Suppressor macrophage treated with lipopolysaccharide for 4 hours (primary cell): Measurements from ENCODE around the gene CTRB1.
"Not testable (repeated sequence)": the region's sequence is repeated elsewhere in the genome, so short reads cannot be mapped to it uniquely, and the experiment has no call there.

Experiments
- DNase-seq: peaks from one replicate; pipeline ENCODE4 v3.0.0-alpha.2; 2020

The CTRB1 gene

DNA sequence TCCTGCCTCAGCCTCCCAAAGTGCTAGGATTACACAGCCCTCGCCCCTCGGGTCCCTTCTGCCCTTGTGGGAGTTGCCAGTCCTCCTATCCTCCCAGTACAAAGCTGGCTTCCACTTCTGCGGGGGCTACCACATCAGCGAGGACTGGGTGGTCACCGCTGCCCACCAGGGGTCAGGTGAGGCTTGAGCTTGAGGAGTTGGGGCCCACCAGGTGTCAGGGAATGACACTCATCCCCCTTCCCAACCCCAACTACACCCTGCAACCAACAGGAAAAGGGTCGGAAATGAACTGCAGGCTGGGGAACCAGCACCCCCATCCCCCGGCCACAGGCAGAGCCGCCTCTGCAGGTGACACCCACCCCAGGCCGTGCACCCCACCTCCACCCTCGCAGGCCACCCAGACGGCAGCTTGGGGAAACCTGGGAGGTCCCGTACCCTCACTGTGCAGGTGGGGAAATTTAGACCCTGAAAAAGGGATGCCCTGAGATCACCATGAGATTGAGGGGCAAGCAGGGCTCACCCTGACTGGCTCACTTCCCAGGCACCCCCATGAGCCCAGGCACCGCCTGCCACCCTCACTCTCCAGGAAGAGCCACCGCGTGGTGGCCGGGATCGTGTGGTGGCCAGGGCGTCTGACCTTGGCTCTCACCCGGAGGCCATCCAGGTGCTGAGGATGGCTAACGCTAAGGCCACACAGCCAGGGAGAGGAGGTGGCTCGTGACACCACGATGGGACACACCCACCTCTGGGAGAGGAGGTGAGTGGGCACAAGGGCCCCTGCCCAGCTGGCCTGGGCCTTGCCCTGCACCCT is 8.0 kb downstream of the CTRB1 start:
- no peak for DNase-seq

DNA sequence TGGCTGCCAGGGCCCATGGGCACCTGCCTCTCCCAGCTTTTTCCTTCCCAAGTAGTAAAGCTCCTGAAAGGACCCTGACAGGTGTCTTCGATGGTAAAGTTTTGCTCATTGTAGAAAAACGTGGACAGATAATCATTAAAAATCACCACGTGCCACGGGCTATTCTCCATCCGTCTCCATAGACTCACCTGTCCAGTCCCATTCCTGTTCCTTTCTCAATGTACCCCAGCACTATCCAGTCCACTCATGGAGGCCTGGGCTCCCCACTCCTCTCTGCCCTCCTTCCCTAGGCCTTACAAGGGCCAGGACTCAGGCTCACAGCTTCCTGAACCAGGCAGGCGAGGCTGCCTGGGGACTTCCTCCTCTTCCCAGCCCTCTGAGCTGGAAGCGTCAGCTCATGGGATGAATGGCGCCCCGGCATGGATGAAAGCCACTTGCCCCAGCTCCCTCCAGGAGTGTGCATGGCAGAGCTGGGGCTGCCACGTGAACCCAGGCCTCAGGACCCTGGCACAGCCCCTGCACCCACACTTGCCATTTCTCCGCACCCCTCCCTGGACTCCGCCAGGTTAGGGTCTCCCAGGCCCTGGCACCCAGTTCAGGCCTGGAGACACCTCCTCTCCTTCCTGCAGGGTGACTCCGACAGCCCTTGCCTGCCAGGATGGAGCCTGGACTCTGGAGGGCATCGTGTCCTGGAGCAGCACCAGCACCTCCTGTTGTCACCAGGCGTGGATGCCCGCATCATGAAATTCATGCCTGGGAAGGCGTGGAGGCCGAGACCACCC is 8.8 kb downstream of the CTRB1 start:
- DNase-seq = no peak

DNA sequence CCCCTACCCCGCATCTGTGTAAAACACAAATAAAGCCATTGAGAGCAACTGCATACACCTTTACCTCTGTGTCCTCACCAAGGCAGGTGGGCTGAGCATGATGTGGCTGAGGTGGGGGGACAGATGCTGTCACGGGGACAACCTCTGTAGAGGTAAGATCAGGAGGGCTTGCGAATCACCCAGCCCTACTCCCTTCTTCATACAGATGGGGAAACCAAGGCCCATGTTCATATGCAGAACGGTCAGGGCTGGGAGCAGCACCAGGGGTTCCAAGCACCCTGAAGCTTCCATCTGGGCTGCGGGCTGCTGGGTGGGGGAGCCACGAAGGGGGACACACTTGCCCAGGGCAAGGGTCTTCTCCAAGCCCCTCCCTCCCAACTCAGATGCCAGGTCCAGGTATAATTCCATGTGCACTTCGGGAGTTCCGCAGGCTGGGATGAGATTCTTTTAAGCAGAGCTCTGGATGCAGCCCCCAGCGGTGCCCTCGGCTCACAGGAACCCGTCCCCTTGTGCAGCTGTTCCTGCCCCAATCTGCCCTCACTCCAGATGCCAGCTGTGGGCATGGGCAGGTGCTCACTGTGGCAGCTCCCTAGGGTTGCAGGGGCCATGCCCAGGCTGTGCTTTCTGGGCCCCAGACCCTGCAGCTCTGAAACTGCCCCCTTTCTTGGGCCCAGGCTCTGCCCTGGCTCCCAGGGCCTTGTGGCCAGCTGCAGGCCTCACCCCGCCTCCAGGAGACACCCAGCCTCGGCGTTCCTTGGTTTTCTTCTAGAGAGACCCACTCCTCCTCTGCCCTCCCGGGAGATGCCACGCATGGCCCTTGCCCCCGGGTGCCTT is 9.6 kb downstream of the CTRB1 start:
- no peak for DNase-seq

DNA sequence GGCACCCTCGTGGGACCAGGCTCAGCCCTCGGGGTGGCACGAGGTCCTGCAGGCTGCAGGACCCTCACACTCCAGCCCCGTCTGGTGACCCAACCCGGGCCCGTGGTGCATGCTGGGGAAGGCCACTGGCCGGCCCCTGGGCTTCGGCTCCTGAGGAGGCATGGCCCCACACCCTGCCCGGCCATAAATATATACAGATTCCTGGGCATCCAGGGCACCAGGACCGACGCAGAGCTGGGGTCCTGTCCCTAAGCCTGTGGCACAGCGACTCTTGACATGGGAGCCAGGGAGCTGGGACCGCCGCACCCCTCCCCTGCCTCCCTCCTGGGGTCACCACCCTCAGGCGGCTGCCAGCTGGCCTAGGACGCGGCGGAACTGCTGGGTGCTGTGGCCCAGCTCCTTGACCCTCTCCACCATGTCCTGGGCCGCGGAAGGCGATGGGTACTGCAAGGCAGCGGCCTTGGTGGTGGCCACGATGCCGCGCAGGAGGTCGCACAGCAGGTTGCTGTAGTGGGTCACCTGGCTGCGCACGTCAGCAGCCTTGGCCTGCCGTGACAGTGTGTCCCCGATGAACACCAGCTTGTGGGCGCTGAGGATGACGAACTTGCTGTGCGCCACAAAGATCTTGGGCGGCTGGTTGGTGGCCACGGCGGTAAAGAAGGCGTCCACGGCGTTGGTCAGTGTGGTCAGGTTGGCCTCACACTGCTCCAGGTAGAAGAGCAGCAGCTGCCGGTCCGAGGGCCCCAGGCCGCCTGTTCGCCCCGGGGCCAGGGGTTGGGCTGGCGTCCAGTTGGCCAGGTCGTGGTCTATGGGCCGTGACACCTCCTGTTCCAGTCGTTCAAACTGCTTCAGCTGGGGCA is 10.6 kb downstream of the CTRB1 start:
- DNase-seq = no peak

DNA sequence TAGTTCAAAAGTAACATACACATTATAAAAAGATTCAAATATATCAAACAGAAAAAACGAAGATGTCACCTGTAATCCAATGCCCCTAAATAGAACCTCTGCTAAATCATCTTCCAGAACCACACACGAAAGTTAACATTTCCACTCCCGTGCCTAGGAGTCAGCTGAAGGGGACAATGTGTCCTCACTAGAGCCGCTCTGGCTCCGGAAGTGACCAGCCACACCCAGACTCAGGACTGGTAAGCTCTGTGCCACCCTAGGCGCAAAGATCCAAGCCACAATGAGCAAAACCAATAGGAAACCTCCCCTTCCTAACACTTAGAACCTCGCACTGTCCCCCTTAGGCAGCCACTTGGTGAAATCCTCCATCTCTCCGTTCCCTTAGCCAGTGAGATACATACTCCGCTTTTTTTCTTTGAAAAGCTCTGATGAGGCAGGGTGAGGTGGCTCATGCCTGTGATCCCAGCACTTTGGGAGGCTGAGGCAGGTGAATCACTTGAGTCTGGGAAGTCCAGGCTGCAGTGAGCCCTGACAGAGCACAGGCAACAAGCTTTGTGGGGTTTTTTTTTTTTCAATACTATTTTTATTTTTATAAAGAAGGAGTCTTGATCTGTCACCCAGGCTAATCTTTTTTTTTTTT is 11.8 kb downstream of the CTRB1 start:
- DNase-seq = no peak

DNA sequence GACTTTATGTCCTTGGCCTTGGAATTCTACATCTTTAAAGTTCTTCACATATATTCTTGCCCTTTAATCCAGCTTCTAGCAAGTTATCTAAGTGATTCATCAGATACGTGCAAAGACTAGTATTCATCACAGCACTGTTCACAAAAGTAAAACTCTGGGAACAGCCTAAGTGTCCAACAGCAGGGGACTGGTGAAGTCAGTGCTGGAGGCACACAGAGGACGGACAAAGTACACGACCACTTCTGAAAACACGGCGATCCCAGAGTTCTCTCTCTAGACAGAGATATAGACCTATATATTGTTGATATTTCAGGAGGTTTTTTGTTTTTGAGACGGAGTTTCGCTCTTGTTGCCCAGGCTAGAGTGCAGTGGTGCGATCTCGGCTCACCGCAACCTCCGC is 12.8 kb downstream of the CTRB1 start:
- no peak for DNase-seq

DNA sequence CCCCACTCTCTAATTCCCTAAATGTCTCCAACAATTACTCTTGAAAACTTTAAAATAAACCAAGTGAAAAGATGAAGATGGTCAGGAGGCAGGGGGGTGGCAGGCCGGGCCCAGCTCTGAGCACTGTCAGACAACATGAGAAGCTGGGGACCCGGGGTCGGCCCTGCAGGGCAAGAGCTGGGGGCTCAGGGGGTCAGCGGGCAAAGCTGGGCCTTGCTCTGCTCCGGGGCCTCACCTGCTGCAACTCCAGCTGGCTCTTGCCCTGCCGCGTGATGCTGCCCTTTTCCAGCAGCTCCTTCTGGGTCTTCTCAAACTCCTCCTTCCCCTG is 14.8 kb downstream of the CTRB1 start:
- no peak for DNase-seq

DNA sequence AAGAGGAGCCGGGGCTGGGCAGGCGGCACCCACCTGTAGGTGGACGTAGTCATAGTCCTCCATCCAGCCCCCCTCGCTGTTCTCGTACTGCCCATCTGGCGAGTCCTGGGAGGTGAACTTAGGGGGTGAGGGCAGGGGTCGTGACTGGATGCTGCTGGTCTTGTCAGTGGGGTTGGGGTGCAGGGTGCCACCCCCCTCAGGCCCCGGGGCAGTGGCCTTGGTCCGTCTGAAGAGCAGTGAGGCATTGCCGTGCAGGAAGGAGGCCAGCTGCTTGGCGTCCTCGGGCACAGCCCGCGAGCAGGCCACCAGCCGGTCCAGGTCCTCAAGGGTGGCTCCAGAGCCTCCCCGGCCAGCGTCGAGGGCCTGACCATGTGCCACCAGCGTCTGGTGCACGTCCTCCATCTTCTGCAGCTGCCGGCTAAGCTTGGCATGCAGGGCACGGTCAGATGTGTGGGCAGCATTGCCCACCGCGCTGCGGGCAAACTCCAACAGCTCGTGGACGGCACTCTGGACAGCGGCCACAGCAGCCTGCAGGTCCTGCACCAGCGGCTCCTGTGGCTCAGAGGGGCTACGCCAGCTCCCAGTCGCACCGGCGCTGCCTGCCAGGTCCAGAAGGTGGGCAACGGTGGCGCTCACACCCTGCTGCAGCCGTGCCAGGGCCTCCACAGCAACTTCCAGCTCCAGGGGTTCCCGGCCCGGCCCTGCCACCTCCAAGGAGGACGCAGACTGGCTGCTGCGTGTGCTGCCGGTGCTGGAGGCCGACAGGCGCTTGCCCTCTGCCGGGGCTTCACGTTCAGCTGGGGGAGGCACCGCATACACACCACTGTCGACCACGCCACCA is 16.3 kb downstream of the CTRB1 start:
- DNase-seq = no peak

DNA sequence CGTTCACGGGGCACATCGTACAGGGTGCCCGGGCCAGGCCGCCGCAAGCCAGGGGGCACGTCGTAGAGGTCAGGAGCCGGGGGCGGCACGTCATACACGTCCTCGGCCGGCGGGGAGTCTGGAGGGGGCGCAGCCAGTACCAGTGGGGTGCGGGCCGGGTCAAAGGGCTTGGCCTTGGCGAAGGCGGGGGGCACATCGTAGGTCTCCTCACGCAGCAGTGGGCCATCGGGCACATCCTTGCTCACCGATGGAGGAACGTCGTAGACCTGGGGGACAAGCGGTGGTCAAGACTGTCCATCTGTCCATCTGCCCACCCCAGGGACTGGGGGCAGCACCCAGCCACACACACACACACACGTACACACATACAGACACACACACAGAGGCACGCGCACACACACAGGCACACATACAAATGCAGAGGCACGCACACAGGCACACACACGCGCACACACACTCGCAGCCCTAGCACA is 17.0 kb downstream of the CTRB1 start:
- DNase-seq = no peak

DNA sequence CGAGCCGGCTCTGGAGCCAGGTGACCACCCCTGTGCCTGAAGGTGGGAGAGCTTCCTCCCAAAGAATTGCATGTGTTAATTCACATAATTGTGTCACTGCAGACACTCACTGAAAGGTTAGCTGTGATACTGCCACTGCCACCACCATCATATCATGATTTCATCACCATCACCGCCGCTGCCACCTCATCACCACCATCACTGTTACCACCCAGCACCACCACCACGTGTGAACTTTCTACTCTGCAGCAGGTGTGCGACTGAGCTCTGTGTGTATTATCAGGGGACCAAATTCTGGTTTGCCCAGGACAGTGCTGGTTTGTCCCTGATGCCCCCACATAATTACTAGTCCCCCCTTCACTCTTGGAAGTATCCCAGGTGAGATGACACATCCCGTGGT is 17.4 kb downstream of the CTRB1 start:
- no peak for DNase-seq

DNA sequence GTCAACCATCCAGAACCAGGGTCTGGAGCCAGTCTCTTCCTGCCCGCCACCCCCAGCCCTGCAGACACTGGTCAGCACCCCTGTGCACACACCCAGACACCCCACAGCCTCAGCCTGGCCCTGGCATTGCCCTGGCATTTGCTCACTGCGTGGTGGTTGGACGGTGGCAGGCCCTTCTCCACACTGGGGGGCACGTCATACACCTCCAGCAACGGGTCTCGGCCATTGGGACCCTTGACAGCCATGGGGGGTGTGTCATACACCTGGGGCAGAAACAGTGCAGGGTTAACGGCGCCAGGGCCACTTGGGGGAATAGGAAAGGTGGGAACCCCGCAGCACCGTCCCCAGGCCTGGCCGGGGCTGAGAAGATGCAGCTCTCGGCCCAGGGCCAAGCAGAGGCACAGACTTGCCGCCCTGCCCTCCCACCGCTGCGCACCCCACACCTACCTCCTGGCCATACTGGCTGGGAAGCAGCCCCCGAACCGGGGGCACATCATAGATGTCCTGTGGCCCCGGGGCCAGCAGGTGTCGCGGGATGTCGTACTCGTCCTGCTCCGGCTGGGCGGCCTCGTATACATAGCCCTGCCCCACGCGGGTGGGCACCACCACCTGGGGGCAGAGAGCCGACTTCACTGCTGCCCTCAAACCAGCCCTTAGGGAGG is 18.1 kb downstream of the CTRB1 start:
- DNase-seq = no peak

DNA sequence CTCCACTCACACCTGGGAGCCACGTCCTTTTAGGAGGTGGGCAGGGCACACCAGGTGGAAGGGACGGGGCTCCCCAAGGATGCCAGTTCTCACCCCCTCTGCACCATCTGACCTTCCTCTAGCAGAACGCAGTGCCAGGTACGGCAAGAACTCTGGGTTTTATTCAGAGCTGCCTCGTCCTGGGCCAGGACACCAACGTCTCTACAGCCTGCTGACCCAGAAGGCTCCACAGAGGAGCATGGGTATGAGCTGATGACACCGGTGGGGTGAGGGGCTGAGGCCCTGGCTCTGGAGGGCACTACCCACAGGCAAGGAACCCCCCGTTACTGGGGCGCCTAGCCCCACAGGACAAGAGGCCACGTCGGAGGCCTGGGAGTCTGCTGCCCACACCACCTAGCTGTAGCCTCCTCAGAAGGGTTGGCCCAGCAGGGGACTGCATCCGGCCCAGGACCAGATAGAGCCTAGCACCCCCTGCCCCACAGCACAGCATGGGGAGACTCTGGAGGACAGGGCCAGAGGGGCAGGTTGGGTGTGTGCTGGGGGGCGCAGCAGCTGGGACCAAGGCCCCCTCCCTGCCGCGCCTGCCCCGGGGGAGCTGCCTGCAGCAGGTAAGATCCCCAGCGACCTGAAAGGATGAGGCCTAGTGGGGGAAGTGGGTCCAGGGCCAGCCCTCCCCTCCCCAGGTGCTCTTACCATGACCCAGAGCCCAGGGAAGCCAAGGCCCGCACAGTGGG is 18.8 kb downstream of the CTRB1 start:
- DNase-seq = no peak

DNA sequence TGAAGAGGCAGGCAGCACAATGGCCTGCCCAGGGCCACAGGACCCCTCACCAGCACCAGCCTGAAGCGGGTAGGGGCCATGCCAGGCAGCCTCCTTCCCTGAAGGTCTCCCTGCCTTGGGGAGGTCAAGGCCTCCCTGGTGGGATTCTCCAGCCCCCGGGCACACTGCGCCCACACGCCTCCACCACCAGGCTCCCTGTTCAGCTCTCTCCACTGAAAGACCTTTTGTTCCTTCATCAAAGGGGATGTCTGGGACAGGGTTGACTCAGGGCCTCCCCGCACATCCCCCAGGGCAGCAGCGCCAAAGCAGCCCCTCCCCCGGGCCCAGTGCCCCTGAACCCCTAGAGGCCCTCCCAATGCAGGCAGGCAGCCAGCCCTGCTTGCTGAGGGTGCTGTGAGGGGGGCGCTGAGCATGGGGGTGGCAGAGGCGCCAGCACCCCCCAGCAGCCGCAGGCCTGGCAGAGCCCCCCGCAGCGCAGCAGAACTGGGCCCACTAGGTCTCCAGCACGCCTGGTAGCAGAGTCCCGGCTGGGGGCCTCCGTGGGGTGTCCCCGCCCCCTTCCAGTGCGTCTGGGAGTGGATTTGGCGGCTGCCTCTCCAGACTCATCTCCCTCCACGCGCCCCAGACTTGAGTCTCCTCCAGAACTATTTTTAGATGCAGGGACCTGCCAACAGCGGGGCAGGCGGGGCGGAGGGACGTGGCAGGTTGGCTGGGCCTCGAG is 19.5 kb downstream of the CTRB1 start:
- no peak for DNase-seq

DNA sequence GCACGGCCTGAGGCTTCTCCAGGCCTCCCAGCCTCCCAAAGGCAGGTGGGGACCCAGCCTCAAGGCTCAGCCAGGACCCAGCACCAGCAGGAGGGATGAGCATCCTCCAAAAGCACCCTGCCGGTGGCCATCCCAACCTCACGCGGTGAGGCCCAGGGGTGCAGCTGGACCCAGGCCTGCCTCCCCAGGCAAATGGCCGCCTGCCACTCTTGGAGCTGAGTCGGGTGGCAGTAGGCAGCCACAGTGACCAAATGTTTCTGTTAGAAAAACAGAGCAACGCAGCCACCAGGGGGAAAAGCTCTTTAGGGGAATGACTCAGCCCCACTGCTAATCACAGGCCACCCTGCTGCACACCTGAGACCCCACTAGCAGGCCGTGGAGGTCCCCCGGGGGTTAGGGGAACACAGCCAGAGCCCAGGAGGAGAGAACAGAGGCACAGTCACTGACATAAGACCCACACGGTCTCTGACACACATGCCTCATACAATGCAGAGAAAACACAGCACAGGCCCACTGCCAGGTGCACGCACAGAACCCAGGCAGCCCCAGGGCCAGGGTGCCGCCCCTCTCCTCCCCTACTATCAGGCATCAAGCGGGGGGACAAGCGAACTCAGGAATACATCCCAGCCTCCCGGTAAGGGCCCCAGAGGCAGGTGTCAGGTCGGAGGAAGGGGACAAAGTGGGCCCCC is 20.2 kb downstream of the CTRB1 start:
- no peak for DNase-seq

DNA sequence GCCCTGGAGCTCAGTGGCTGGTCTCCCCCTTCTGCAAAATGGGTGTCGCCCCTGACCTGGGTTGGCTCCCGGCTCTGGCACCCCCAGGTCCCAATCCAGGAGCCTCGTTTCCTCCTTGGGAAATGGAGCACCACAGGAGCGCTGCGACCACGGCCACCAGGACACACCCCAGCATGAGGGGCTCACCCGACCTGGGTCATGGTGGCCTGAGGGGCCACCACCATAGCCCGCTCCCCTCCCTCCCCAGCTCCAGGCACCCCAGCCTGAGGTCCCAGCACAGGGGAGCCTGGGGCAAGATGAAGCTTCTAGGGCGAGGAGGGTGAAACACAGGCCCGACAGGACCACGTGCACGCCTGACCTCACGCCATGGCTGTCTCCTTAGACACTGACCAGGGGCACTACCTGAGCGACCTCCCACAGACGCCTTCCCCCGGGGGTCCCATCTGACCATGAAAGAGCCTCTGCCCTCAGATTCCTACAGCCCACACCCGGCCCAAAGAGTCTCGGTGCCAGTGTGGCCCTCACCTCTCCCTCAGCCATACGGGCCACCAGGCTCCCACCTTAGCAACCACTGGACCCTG is 20.8 kb downstream of the CTRB1 start:
- no peak for DNase-seq

DNA sequence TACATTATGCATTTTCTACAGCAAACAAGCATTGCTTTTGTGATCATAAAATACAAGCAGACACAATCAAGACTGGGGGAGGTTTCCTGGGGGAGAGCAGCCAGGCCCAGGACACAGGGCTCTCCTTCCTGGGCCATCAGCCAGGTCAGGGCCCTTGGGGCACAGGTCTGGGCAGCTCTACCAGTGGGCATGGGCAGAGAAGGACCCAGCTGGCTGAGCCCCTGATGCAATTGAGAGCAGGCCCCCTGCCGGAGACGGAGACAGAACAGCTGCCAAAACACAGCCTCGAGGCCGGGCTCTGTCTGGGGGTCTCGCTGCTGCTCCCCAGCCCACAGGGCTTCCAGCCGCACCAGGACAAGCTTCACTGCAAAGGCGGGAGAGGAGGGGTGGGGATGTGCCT is 21.8 kb downstream of the CTRB1 start:
- DNase-seq = not testable (repeated sequence)

DNA sequence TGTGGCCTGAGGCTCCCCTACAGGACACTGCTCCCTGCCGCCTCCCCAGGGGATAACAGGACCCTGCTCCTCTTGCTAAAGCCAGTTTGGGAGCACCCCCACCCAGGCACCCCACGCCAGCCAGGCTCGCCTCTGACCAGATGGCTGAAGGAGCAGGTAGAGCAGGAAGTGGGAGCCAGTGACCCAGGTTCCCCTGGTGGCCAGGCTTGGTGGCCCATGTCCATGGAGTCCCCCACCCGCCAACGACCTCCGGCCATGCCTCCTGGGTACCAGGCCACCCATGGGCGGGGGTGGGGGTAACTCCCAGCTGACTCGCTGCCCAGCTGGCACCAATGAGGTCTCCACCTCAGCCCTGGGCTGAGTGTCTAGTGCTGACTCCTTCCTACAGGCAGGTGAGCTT is 22.6 kb downstream of the CTRB1 start:
- DNase-seq = no peak

DNA sequence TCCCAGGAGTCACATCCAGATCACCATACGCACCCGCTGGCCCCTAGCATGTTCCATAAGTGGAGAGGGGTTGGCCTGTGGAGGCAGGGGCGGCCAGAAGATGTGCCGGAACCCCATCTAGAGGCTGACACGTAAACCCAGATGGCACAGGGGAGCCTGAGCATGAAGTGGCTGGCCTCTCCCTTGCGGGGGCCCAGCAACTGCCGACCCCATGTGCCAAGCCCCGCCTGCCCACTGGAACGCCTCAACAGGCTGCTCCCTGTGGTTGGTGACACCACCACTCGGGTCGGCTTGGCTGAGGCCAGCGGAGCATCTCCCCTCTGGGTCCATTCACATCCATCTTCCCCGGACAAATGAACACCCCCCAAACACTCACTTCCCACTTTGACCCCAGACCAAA is 23.2 kb downstream of the CTRB1 start:
- DNase-seq = no peak
